Brain microvascular endothelial cell (primary cell): ENCODE measurements around the gene ZNF423.

Source experiments
- DNase-seq: peaks from one replicate; pipeline ENCODE4 v3.0.0-alpha.2; 2020
- H3K27ac ChIP-seq: fragments of 250-450 bp; sonication (Bioruptor Pico); 2 replicates; pipeline ENCODE4 v1.5.1; 2020; ENCODE audit warnings: mild to moderate bottlenecking, moderate library complexity
- H3K27me3 ChIP-seq: fragments of 250-450 bp; sonication (Bioruptor Pico); replicated peaks from 2 replicates; pipeline ENCODE4 v1.5.1; 2020; ENCODE audit warnings: mild to moderate bottlenecking
- H3K36me3 ChIP-seq: fragments of 250-450 bp; sonication (Bioruptor Pico); replicated peaks from 2 replicates; pipeline ENCODE4 v1.5.1; 2020; ENCODE audit warnings: mild to moderate bottlenecking
- H3K4me3 ChIP-seq: 2 replicates; pipeline ENCODE4 v1.5.1; 2011; ENCODE audit warnings: low read depth, mild to moderate bottlenecking, control low read depth, low read length, moderate library complexity
- CTCF ChIP-seq: IDR thresholded peaks from 2 replicates; pipeline ENCODE4 v1.5.1; 2011; ENCODE audit warnings: low read depth, mild to moderate bottlenecking, moderate library complexity, low read length, control low read depth, inconsistent platforms; ENCODE audit errors: missing control alignments
- in situ Hi-C: cut with HindIII; loops from 2 replicates; pipeline ENCODE4 v1.10.0; 2017; ENCODE audit warnings: low sequenced_read_pairs, low pct_ligation_motif_present

The ZNF423 gene

GRCh38 chr16:49644145-49644463, 211.8 kb downstream of the ZNF423 start:
- in situ Hi-C loops = no loop called here
- Histone ChIP-seq H3K36me3 (no peaks in the 10 kb centered on the region), H3K27ac (peak overlapping the region; percentile 87), H3K4me3 (peak overlapping the region; percentile 22), H3K27me3 (no peaks in the 10 kb centered on the region)
- peak; percentile 58 for TF ChIP-seq CTCF
- DNase-seq = no peak

DNA sequence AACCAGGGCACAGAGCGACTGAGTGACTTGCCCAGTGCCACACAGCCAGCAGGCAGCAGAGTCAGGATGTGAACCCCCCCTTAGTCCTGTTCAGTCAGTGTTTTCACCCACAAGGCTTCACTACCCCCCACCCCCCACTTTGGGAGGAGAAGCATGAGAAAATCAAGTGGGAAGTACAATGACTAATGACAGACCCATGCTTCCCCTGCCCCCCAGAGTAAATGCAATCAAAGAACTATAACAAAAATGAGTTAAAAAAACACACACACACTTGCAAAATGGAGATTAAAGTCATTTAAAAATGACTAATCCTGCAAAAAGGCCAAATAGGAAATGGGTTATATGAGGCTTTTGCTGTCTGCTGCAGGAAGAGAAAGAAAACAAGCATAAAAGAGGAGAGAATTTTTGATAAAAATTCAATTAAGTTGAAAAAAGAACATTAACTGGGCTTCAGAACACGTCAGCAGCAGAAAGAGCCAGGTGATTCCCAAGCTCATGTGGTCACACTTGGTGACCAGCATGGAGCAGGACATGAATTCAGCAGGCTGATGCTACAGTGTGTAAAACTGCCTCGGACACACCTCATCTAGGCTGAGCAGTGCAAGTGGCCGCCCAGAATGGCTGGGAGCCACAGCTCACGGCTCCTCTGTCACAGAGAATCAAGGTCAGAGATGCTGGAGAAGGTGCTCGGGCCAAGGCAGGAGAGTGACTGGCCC, 212.3 kb downstream of the ZNF423 start:
- Histone ChIP-seq H3K27ac (peak overlapping the region; percentile 87), H3K27me3 (no peaks in the 10 kb centered on the region), H3K4me3 (peak overlapping the region; percentile 22), H3K36me3 (no peaks in the 10 kb centered on the region)
- in situ Hi-C loops = no loop called here
- DNase-seq = peak; percentile 92
- no peak for TF ChIP-seq CTCF

- in situ Hi-C loops = no loop called here
Measured at GRCh38 chr16:49641250-49641649, 214.7 kb downstream of the ZNF423 start.

DNA sequence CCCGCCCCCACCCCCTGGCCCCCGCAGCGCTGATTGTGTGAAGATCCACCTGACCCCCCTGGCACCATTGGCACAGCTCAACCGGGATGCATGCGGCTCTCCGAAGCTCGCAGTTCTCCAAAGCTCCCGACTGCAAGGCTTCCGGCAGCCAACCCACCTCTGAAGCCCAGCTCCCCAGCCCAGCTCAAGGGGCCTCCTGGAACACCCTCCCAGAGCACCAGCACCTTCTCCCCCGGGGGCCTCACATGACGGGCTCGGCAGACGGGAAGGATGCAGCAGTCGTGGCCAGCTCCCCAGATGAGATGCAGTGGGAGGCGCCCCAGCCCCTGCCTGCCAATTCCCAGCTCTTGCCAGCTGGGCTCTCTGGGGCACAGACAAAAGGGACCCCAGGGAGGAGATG, 215.3 kb downstream of the ZNF423 start:
- H3K27ac ChIP-seq = no peak overlapping the region
- peak; percentile 10 for DNase-seq
- no peaks in the 10 kb centered on the region for H3K36me3 ChIP-seq
- no peak overlapping the region for H3K4me3 ChIP-seq
- in situ Hi-C loops = no loop called here
- TF ChIP-seq CTCF = no peak
- H3K27me3 ChIP-seq = no peaks in the 10 kb centered on the region

More at GRCh38 chr16:49641250-49641649, 214.7 kb downstream of the ZNF423 start:
- no peak for TF ChIP-seq CTCF
- no peaks in the 10 kb centered on the region for H3K27me3 ChIP-seq
- no peak overlapping the region for H3K4me3 ChIP-seq
- DNase-seq = no peak
- no peak overlapping the region for H3K27ac ChIP-seq
- H3K36me3 ChIP-seq = no peaks in the 10 kb centered on the region

DNA sequence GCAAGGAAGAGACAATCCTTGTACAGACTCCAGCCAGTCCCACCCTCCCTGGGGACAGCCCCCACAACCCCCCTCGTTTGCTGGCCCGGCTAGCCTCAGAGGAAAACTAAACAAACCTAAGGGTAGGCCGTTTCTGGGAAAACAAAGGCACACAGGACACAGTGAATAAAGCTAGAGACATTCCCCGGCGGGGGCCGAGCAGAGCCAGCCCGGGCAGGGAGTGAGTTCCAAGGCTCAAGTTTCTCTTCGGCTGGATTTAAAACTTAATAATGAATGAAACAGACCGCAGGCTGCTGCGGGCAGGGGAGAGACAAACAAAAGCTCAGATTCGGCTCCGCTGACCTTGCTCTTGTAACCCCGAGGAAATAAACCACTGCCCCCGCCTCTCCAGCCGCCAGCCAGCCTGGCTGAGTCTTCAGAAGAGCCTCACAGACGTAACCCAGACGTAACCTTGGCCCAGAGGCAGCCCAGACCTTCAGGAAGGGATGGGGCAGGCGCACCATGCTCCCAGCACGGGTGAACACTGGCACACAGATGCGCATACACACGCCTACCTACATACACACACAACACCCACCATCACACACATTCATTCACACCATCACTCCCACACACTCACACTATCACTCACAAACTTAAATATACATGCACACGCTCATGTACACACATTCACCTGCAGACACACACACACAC, 216.0 kb downstream of the ZNF423 start:
- H3K27ac ChIP-seq = peak overlapping the region; percentile 28
- DNase-seq = peak; percentile 76
- no peak overlapping the region for H3K4me3 ChIP-seq
- in situ Hi-C loops = no loop called here
- no peak for TF ChIP-seq CTCF
- no peaks in the 10 kb centered on the region for H3K27me3 ChIP-seq
- H3K36me3 ChIP-seq = no peaks in the 10 kb centered on the region
